Smooth muscle cell (in vitro differentiated cells): Measurements from ENCODE around the gene ACOT7. TPM values are rescaled to one million over a fixed set of nuclear protein-coding genes. Genes with fewer than 3 reads are reported as not detected.

Source experiments
- DNase-seq: peaks from one replicate; lab custom pipeline; 2025; ENCODE audit not compliant: unreplicated experiment; lab: John Stamatoyannopoulos, UW
- H2AFZ ChIP-seq: fragments of 200-600 bp; sonication (generic); 2 replicates; pipeline ENCODE4 v1.6.0; 2016; ENCODE audit warnings: antibody characterized with exemption, low read depth, mild to moderate bottlenecking
- H3F3A ChIP-seq: fragments of 200-600 bp; sonication (generic); 2 replicates; pipeline ENCODE4 v1.6.0; 2017; ENCODE audit warnings: antibody characterized with exemption, low read depth
- H3K27ac ChIP-seq: fragments of 200-600 bp; sonication (generic); 2 replicates; pipeline ENCODE4 v1.5.1; 2016; ENCODE audit warnings: low read depth, mild to moderate bottlenecking
- H3K27me3 ChIP-seq: fragments of 200-600 bp; sonication (generic); 2 replicates; pipeline ENCODE4 v1.6.1; 2016; ENCODE audit warnings: low read depth, mild to moderate bottlenecking
- H3K36me3 ChIP-seq: fragments of 200-600 bp; sonication (generic); 2 replicates; pipeline ENCODE4 v1.5.1; 2016; ENCODE audit warnings: low read depth
- H3K4me1 ChIP-seq: fragments of 200-600 bp; sonication (generic); 2 replicates; pipeline ENCODE4 v1.5.1; 2016; ENCODE audit warnings: low read depth
- H3K4me2 ChIP-seq: fragments of 200-600 bp; sonication (generic); 2 replicates; pipeline ENCODE4 v1.6.0; 2016; ENCODE audit warnings: mild to moderate bottlenecking
- H3K4me3 ChIP-seq: fragments of 200-600 bp; sonication (generic); 2 replicates; pipeline ENCODE4 v1.5.1; 2016; ENCODE audit warnings: mild to moderate bottlenecking
- H3K79me2 ChIP-seq: fragments of 200-600 bp; sonication (generic); 2 replicates; pipeline ENCODE4 v1.6.0; 2016; ENCODE audit warnings: low read depth, mild to moderate bottlenecking
- H3K9ac ChIP-seq: fragments of 200-600 bp; sonication (generic); 2 replicates; pipeline ENCODE4 v1.6.0; 2016; ENCODE audit warnings: low read depth
- H3K9me3 ChIP-seq: fragments of 200-600 bp; sonication (generic); replicated peaks from 2 replicates; pipeline ENCODE4 v1.5.1; 2016; ENCODE audit warnings: low read depth
- H4K20me1 ChIP-seq: fragments of 200-600 bp; sonication (generic); 2 replicates; pipeline ENCODE4 v1.6.0; 2016; ENCODE audit warnings: low read depth
- WGBS: methylation state at CpG from one replicate; pipeline ENCODE4 v1.1.7; 2016; ENCODE audit warnings: low lambda C conversion rate; 5-methylcytosine and 5-hydroxymethylcytosine counted together
- polyA plus RNA-seq: library from polyadenylated mRNA; unstranded; fragments of >200 nt; fragmentation: Nextera tagmentation; extraction: Ambion mirVana; gene quantifications from 2 replicates; pipeline ENCODE4 v1.2.1, GENCODE V29; 2016
- total RNA-seq: library from RNA; depleted of rRNA; stranded (reverse); fragments of >200 nt; gene quantifications from 2 replicates; pipeline ENCODE4 v1.2.3, GENCODE V29; 2014
- TF ChIP-seq, protein P1 (sequence below): fragments of 200-600 bp; sonication (generic); IDR thresholded peaks from 2 replicates; pipeline ENCODE4 v1.5.1; 2017; ENCODE audit warnings: borderline replicate concordance, mild to moderate bottlenecking, antibody characterized with exemption; ENCODE audit not compliant: insufficient read depth, poor library complexity, severe bottlenecking

Gene ACOT7
- total and polyA plus RNA-seq, 2 experiments from 2014 or later: 19.5 to 53.8 TPM

DNA sequence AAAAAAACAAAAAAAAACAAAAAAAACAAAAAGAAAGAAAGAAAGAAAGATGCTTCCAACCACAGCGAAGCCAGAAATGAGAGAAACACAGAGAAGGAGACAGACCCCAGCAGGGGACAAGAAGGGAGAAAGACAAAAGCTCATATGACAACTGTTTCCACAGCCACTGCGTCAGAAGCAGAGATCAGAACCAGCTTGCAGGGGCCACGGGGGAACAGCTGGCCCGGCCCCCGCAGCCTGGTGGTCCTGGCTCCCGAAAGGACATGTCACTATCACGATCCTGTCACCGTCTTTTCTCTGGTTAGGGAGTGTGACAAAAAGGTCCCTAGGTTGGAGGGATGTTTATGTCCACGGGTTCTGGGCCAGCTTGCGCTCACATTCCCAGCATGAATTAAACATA is 60.7 kb downstream of the ACOT7 start:
- H3K27ac ChIP-seq: no peak overlapping the region
- H3K27me3 ChIP-seq: no peaks in the 10 kb centered on the region
- H3K9me3 ChIP-seq: no peaks in the 10 kb centered on the region
- H3K4me2 ChIP-seq: no peak overlapping the region
- peaks cover 11% of the 10 kb centered on the region for H3K4me1 ChIP-seq
- DNase-seq: no peak
- H3K79me2 ChIP-seq: no peaks in the 10 kb centered on the region
- no peak overlapping the region for H3K9ac ChIP-seq
- 97% methylated on average over 10 of the region's 10 CpGs for WGBS
- H3K36me3 ChIP-seq: no peaks in the 10 kb centered on the region
- no peak overlapping the region for H2AFZ ChIP-seq
- peaks cover 3% of the 10 kb centered on the region for H4K20me1 ChIP-seq
- TF ChIP-seq, protein P1, sequence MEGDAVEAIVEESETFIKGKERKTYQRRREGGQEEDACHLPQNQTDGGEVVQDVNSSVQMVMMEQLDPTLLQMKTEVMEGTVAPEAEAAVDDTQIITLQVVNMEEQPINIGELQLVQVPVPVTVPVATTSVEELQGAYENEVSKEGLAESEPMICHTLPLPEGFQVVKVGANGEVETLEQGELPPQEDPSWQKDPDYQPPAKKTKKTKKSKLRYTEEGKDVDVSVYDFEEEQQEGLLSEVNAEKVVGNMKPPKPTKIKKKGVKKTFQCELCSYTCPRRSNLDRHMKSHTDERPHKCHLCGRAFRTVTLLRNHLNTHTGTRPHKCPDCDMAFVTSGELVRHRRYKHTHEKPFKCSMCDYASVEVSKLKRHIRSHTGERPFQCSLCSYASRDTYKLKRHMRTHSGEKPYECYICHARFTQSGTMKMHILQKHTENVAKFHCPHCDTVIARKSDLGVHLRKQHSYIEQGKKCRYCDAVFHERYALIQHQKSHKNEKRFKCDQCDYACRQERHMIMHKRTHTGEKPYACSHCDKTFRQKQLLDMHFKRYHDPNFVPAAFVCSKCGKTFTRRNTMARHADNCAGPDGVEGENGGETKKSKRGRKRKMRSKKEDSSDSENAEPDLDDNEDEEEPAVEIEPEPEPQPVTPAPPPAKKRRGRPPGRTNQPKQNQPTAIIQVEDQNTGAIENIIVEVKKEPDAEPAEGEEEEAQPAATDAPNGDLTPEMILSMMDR: no peak
- no peaks in the 10 kb centered on the region for H3F3A ChIP-seq
- no peak overlapping the region for H3K4me3 ChIP-seq

DNA sequence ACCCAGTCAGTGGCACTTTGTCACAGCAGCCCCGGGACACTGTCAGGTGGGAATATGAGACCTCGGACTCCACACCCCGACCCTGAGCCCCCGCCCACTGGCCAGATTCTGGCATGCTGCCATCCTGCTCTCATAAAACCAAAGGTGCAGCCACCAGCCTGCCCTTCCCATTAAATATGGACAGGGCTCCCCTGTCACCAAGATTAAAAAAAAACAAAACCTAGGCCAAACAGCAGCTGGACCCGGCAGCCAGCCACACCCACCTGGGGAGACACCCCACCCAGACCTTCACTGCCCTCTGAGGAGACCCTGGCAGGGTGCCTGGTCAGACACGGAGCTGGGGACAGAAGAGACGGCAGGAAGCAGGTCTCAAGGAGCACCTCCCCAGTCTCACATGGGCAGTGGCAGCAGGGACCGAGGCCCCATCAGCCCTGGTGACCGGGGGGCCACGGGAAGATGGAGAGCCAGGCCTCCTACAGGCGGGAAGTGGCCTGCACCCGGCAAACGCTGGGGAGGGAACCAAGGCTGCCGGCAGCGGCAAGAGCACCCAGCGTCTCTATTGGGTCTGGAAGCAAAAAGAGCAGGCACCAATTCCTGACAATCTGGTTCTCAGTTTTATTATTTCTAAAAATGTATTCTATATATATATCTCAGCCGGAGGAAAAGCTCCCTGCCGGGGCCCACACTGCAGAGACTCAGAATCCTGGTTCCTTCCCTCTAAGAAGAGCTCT is 61.9 kb downstream of the ACOT7 start:
- no peak overlapping the region for H3K4me2 ChIP-seq
- H4K20me1 ChIP-seq: peaks cover 3% of the 10 kb centered on the region
- H3K4me3 ChIP-seq: no peak overlapping the region
- H3K9ac ChIP-seq: no peak overlapping the region
- H3K79me2 ChIP-seq: no peaks in the 10 kb centered on the region
- 94% methylated on average over 18 of the region's 18 CpGs for WGBS
- peaks cover 11% of the 10 kb centered on the region for H3K4me1 ChIP-seq
- H3K27ac ChIP-seq: no peak overlapping the region
- H3K9me3 ChIP-seq: no peaks in the 10 kb centered on the region
- TF ChIP-seq, protein P1: no peak
- no peaks in the 10 kb centered on the region for H3K27me3 ChIP-seq
- no peaks in the 10 kb centered on the region for H3K36me3 ChIP-seq
- no peak for DNase-seq
- no peaks in the 10 kb centered on the region for H3F3A ChIP-seq
- no peak overlapping the region for H2AFZ ChIP-seq

DNA sequence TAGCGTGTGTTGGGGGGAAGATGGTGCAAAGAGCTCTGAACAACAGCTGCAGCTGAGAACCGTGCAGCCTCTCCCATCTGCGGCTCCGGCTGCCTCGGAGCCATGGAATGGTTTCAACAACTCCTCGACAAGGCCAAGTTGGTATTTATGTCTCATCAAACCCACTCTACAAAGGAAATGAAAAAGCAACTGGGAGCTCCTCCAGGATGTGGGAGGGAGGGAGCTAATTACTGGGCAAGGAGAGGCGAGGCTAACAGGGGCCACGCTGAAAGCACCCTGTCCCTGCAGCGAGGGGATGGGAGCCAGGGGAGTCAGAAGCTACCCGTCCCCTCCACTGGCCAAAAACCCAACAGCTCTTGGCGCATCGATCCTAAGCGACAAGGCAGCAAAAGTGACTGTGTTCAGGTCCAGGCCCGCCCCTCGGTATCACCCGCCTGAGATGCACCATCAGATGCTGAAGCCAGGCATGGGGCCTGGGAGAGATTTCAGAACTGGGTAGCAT is 63.1 kb downstream of the ACOT7 start:
- Histone ChIP-seq H3K9ac (no peak overlapping the region), H3K4me2 (no peak overlapping the region)
- no peak for DNase-seq

More for the DNA sequence above, 63.1 kb downstream of the ACOT7 start:
- Histone ChIP-seq H3K79me2 (no peaks in the 10 kb centered on the region), H3K27ac (no peak overlapping the region), H3F3A (no peaks in the 10 kb centered on the region), H3K9me3 (no peaks in the 10 kb centered on the region), H3K4me1 (peaks cover 3% of the 10 kb centered on the region), H4K20me1 (peaks cover under 1% of the 10 kb centered on the region), H3K27me3 (no peaks in the 10 kb centered on the region), H3K4me3 (no peak overlapping the region), H3K36me3 (no peaks in the 10 kb centered on the region), H2AFZ (no peak overlapping the region)
- TF ChIP-seq, protein P1: no peak
- 93% methylated on average over 16 of the region's 16 CpGs for WGBS
